ENCODE data around the gene FAM20A. TPM values are rescaled to one million over a fixed set of nuclear protein-coding genes. Genes with fewer than 3 reads are reported as not detected.

Gene FAM20A
- total RNA-seq, 1 experiment from 2014 or later: not detected

GRCh38 chr17:68489919-68490318, 111.2 kb downstream of the FAM20A start:
- no peak for DNase-seq (ENCODE audit: low read depth)
- in situ Hi-C loops (cut with HindIII; ENCODE audit: low pct_unique_long_range_greater_than_20kb, low sequenced_read_pairs): no loop called here

Other genes starting within 250 kb of the FAM20A start
- 29.7 and 33.6 TPM in 2 replicates for gene WIPI1, start 143.9 kb downstream of the FAM20A start, total RNA-seq (2014; rRNA removed; shearing (Covaris generic); ENCODE audit: low replicate concordance)
- gene PRKAR1A, start 88.9 kb downstream of the FAM20A start, total RNA-seq (2014; rRNA removed; shearing (Covaris generic); ENCODE audit: low replicate concordance): 127 and 161 TPM in 2 replicates